SK-N-SH treated with all-trans-retinoic acid at 6 μM for 48 hours (cell line): Measurements from ENCODE around the gene UNC93B1.

Experiments
- ISL1 ChIP-seq: fragments of 250-450 bp; sonication (Bioruptor Pico); IDR thresholded peaks from 2 replicates; pipeline ENCODE4 v2.1.2; 2022; ENCODE audit warnings: mild to moderate bottlenecking, moderate library complexity
- TOX ChIP-seq: fragments of 250-450 bp; sonication (Bioruptor Pico); IDR thresholded peaks from 2 replicates; pipeline ENCODE4 v1.8.0; 2021; ENCODE audit warnings: mild to moderate bottlenecking, moderate library complexity, borderline replicate concordance
- ZC3H10 ChIP-seq: fragments of 250-450 bp; sonication (Bioruptor Pico); IDR thresholded peaks from 2 replicates; pipeline ENCODE4 v1.5.1; 2021; ENCODE audit warnings: mild to moderate bottlenecking, moderate library complexity
- ZFP3 ChIP-seq: fragments of 250-450 bp; sonication (Bioruptor Pico); IDR thresholded peaks from 2 replicates; pipeline ENCODE4 v1.5.0; 2020; ENCODE audit warnings: mild to moderate bottlenecking, moderate library complexity
- TF ChIP-seq, protein P1 (sequence below): fragments of 250-450 bp; sonication (Bioruptor Pico); IDR thresholded peaks from 2 replicates; pipeline ENCODE4 v1.8.0; 2021; ENCODE audit warnings: low read depth, mild to moderate bottlenecking, moderate library complexity, borderline replicate concordance
- TF ChIP-seq, protein P2 (sequence below): fragments of 250-450 bp; sonication (Bioruptor Pico); IDR thresholded peaks from 2 replicates; pipeline ENCODE4 v1.5.1; 2021; ENCODE audit warnings: mild to moderate bottlenecking, moderate library complexity

DNA sequence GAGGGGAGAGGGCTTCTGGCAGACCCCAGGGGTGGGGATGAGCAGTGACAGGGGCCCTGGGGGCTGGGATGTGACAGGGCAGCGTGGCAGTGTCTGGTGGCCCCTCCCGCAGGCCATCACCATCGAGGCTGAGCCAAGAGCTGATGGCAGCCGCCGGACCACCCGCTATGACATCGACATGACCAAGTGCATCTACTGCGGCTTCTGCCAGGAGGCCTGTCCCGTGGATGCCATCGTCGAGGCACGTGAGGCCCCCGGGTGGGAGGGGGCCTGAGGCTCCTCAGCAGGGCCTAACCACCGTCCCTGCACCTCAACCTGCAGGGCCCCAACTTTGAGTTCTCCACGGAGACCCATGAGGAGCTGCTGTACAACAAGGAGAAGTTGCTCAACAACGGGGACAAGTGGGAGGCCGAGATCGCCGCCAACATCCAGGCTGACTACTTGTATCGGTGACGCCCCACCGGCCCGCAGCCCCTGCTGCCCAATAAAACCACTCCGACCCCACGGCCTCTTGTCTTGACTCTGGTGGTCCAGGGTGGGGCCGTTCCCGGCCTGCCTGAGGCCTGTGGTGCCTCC is 32.3 kb upstream of the UNC93B1 start:
- TF ChIP-seq TOX (CRISPR knock-in tag) (no peak), ISL1 (CRISPR knock-in tag) (no peak), ZFP3 (CRISPR knock-in tag) (no peak), ZC3H10 (CRISPR knock-in tag) (no peak)
- TF ChIP-seq, protein P1, sequence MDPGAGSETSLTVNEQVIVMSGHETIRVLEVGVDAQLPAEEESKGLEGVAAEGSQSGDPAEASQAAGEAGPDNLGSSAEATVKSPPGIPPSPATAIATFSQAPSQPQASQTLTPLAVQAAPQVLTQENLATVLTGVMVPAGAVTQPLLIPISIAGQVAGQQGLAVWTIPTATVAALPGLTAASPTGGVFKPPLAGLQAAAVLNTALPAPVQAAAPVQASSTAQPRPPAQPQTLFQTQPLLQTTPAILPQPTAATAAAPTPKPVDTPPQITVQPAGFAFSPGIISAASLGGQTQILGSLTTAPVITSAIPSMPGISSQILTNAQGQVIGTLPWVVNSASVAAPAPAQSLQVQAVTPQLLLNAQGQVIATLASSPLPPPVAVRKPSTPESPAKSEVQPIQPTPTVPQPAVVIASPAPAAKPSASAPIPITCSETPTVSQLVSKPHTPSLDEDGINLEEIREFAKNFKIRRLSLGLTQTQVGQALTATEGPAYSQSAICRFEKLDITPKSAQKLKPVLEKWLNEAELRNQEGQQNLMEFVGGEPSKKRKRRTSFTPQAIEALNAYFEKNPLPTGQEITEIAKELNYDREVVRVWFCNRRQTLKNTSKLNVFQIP: no peak
- TF ChIP-seq, protein P2, sequence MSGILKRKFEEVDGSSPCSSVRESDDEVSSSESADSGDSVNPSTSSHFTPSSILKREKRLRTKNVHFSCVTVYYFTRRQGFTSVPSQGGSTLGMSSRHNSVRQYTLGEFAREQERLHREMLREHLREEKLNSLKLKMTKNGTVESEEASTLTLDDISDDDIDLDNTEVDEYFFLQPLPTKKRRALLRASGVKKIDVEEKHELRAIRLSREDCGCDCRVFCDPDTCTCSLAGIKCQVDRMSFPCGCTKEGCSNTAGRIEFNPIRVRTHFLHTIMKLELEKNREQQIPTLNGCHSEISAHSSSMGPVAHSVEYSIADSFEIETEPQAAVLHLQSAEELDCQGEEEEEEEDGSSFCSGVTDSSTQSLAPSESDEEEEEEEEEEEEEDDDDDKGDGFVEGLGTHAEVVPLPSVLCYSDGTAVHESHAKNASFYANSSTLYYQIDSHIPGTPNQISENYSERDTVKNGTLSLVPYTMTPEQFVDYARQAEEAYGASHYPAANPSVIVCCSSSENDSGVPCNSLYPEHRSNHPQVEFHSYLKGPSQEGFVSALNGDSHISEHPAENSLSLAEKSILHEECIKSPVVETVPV (CRISPR knock-in tag): no peak
